Spleen (tissue), 11 donors: ENCODE data around the gene TMEM164. TPM values are rescaled to one million over a fixed set of nuclear protein-coding genes. Genes with fewer than 3 reads are reported as not detected.
"Not testable (repeated sequence)": the region's sequence is repeated elsewhere in the genome, so short reads cannot be mapped to it uniquely, and the experiment has no call there.

Source experiments
- DNase-seq: peaks from one replicate; pipeline ENCODE4 v3.0.0-alpha.2; 2020
- H3K27ac ChIP-seq, 8 donors: fragments of 200-600 bp; sonication (generic) in 7 of 8; 1 replicate in 4 of 8; 2 replicates in 4 of 8; pipeline versions ENCODE4 v1.5.0 to v1.8.0; 2016 to 2021; ENCODE audit warnings: inconsistent platforms in 4 of 8, mild to moderate bottlenecking in 4 of 8, moderate library complexity in 1 of 8
- H3K27me3 ChIP-seq, 7 donors: fragments of 200-600 bp; sonication (generic) in 6 of 7; replicated peaks in 1 of 7; 1 replicate in 4 of 7; 2 replicates in 3 of 7; pipeline versions ENCODE4 v1.5.0 to v1.8.0; 2016 to 2021; ENCODE audit warnings: inconsistent platforms in 3 of 7, mild to moderate bottlenecking in 1 of 7
- H3K36me3 ChIP-seq, 6 donors: fragments of 200-600 bp; sonication (generic) in 5 of 6; 1 replicate in 4 of 6; 2 replicates in 2 of 6; pipeline versions ENCODE4 v1.5.0 to v1.8.0; 2016 to 2021; ENCODE audit warnings: inconsistent platforms in 2 of 6
- H3K4me1 ChIP-seq, 6 donors: fragments of 200-600 bp; sonication (generic) in 5 of 6; 1 replicate in 3 of 6; 2 replicates in 3 of 6; pipeline versions ENCODE4 v1.5.0 to v1.8.0; 2016 to 2021; ENCODE audit warnings: inconsistent platforms in 3 of 6
- H3K4me3 ChIP-seq, 8 donors: fragments of 200-600 bp; sonication (generic) in 7 of 8; 1 replicate in 4 of 8; 2 replicates in 4 of 8; pipeline versions ENCODE4 v1.5.0 to v1.8.0; 2016 to 2021; ENCODE audit warnings: inconsistent platforms in 4 of 8, mild to moderate bottlenecking in 4 of 8, moderate library complexity in 2 of 8
- H3K9me3 ChIP-seq, 8 donors: fragments of 200-600 bp; sonication (generic) in 7 of 8; 1 replicate in 4 of 8; 2 replicates in 4 of 8; pipeline versions ENCODE4 v1.5.0 to v1.8.0; 2016 to 2021; ENCODE audit warnings: inconsistent platforms in 4 of 8
- CTCF ChIP-seq, 11 experiments: fragments of 200-600 bp in 7 of 11; fragments of 450-650 bp in 4 of 11; sonication (generic) in 4 of 11; IDR thresholded peaks in 8 of 11; conservative IDR thresholded peaks in 3 of 11; 1 replicate in 7 of 11; 2 replicates in 4 of 11; pipeline versions ENCODE4 v1.4.0 to v1.8.0; 2016 to 2021; ENCODE audit warnings: antibody characterized with exemption in 11 of 11, inconsistent platforms in 4 of 11, mild to moderate bottlenecking in 1 of 11
- POLR2A ChIP-seq, 3 donors: fragments of 450-650 bp; IDR thresholded peaks; one replicate each; pipeline ENCODE4 v1.5.1; 2017; ENCODE audit warnings: antibody characterized with exemption in 3 of 3, mild to moderate bottlenecking in 1 of 3
- POLR2AphosphoS5 ChIP-seq, 3 donors: sonication (generic); formaldehyde crosslinking; IDR thresholded peaks; one replicate each; pipeline ENCODE4 v1.5.1; 2017; ENCODE audit warnings: antibody characterized with exemption in 3 of 3
- WGBS, 5 donors: extraction: QIAGEN DNeasy Blood & Tissue Kit in 3 of 5; methylation state at CpG; one replicate each; pipeline versions ENCODE4 v1.1.5 to v1.1.7; 2013 to 2018; 5-methylcytosine and 5-hydroxymethylcytosine counted together
- intact Hi-C: fragments of 100-400 bp; cut with DNase I; formaldehyde crosslinking; loops from one replicate; pipeline ENCODE4 v1.15.0; 2023; ENCODE audit warnings: low total_unique reads
- polyA plus RNA-seq, 3 donors: library from polyadenylated mRNA; stranded (reverse); fragments of 200-250 nt; gene quantifications; one replicate each; pipeline ENCODE4 v1.2.1, GENCODE V29; 2013
- total RNA-seq, 7 donors: library from RNA; depleted of rRNA in 3 of 7; stranded (reverse); fragments of >200 nt in 3 of 7; fragmentation: NEBNext Ultra II Directional in 4 of 7; extraction: Animal tissue kit (Norgen Biotek cat#: 25700) in 4 of 7; gene quantifications; one replicate each; pipeline versions ENCODE4 v1.1.0 to v1.2.1, GENCODE V29; 2016 to 2021
- donor health status: healthy with polysubstance abuse.
- donor health status: DM: no; HTN: no; CAD: no; lungs with moderate emphysema.
- donor health status: DM: no; HTN: no; CAD: no.
- donor health status: Bipolar disorder and iron deficiency.
- donor health status: healthy.
- donor health status: DM: no; HTN: no; CAD: no.
- donor health status: DM: yes; HTN: yes; CAD: no.

The TMEM164 gene
- total and polyA plus RNA-seq, 10 donors = 3.9 to 29.7 (median 24.3) TPM

GRCh38 chrX:109974906-109975655, 27.8 kb upstream of the TMEM164 start:
- no peaks in the 10 kb centered on the region for H3K4me1 ChIP-seq
- no peaks in the 10 kb centered on the region for H3K9me3 ChIP-seq
- no peak overlapping the region for H3K27ac ChIP-seq
- no peak overlapping the region for H3K4me3 ChIP-seq
- intact Hi-C loops = no loop called here
- no peaks in the 10 kb centered on the region for H3K36me3 ChIP-seq
- H3K27me3 ChIP-seq = peaks cover 0 to 20% (median 0%) of the 10 kb centered on the region in 7 donors
- DNase-seq = no peak
- TF ChIP-seq POLR2A (IDR thresholded peaks at IDR 0.05) = no peak
- WGBS, 5 donors = 62 to 100% (median 82%) methylated on average over 1 of the region's 1 CpG

- H3K27ac ChIP-seq, H3K9me3 ChIP-seq, H3K36me3 ChIP-seq, H3K4me1 ChIP-seq, intact Hi-C loops, DNase-seq, H3K27me3 ChIP-seq, H3K4me3 ChIP-seq: not testable (repeated sequence)
- 69 to 92% (median 90%) methylated on average over 4 of the region's 4 CpGs for WGBS, 5 donors
These were observed 17.7 kb upstream of the TMEM164 start for GRCh38 chrX:109985210-109985609.

- no peak overlapping the region for H3K4me3 ChIP-seq
- H3K27me3 ChIP-seq = no peaks in the 10 kb centered on the region
- H3K9me3 ChIP-seq = no peaks in the 10 kb centered on the region
- no peaks in the 10 kb centered on the region for H3K36me3 ChIP-seq
- TF ChIP-seq POLR2AphosphoS5 (IDR thresholded peaks at IDR 0.05) = no peak
- TF ChIP-seq POLR2A (IDR thresholded peaks at IDR 0.05) = no peak
- no peak for TF ChIP-seq CTCF (IDR thresholded peaks at IDR 0.05 in 8 of 11, conservative IDR thresholded peaks at IDR 0.05 in 3 of 11)
- 75 to 81% (median 76%) methylated on average over 2 of the region's 2 CpGs for WGBS, 5 donors
- H3K4me1 ChIP-seq = peaks cover 0 to 7% (median 0%) of the 10 kb centered on the region in 6 donors
- no peak for DNase-seq
- no peak overlapping the region for H3K27ac ChIP-seq
- intact Hi-C loops = no loop called here
These were observed 15.0 kb upstream of the TMEM164 start for GRCh38 chrX:109987884-109988283.

GRCh38 chrX:109990582-109991276, 12.2 kb upstream of the TMEM164 start:
- 63 to 73% (median 67%) methylated on average over 3 of the region's 3 CpGs for WGBS, 5 donors
- H3K4me3 ChIP-seq = no peak overlapping the region
- H3K27me3 ChIP-seq = no peaks in the 10 kb centered on the region
- TF ChIP-seq POLR2AphosphoS5 (IDR thresholded peaks at IDR 0.05) (no peak), CTCF (IDR thresholded peaks at IDR 0.05 in 8 of 11, conservative IDR thresholded peaks at IDR 0.05 in 3 of 11) (no peak), POLR2A (IDR thresholded peaks at IDR 0.05) (no peak)
- H3K27ac ChIP-seq = no peak overlapping the region
- no peak for DNase-seq
- H3K36me3 ChIP-seq = no peaks in the 10 kb centered on the region
- intact Hi-C loops = no loop called here
- no peaks in the 10 kb centered on the region for H3K9me3 ChIP-seq
- peaks cover 0 to 7% (median 0%) of the 10 kb centered on the region in 6 donors for H3K4me1 ChIP-seq

- Histone ChIP-seq H3K27ac (no peak overlapping the region), H3K4me3 (no peak overlapping the region), H3K36me3 (no peaks in the 10 kb centered on the region), H3K9me3 (no peaks in the 10 kb centered on the region), H3K4me1 (peaks cover 0 to 7% (median 0%) of the 10 kb centered on the region in 6 donors), H3K27me3 (no peaks in the 10 kb centered on the region)
- TF ChIP-seq CTCF (IDR thresholded peaks at IDR 0.05 in 8 of 11, conservative IDR thresholded peaks at IDR 0.05 in 3 of 11) (no peak), POLR2A (IDR thresholded peaks at IDR 0.05) (no peak), POLR2AphosphoS5 (IDR thresholded peaks at IDR 0.05) (no peak)
- 65 to 100% (median 77%) methylated on average over 1 of the region's 1 CpG for WGBS, 5 donors
- no peak for DNase-seq
- intact Hi-C loops = no loop called here
These were observed 10.7 kb upstream of the TMEM164 start for GRCh38 chrX:109992203-109992602.
